Endothelial cell of umbilical vein (primary cell): ENCODE data around the gene NR2F2. TPM values are rescaled to one million over a fixed set of nuclear protein-coding genes. Genes with fewer than 3 reads are reported as not detected.

Experiments used
- BruUV-seq: library from RNA; stranded (reverse); fragments of 400-500 nt; replicated peaks from 2 replicates; lab custom pipeline; 2021; lab: Mats Ljungman, UMichigan
- CTCF ChIA-PET: fragments of 300-600, 350-600 bp; sonication (Branson Sonifier 250); formaldehyde crosslinking; loops from one replicate; lab custom pipeline; 2021; ENCODE audit warnings: antibody characterized with exemption, inconsistent platforms; lab: Charles Lee
- POLR2A ChIA-PET: fragments of 300-600, 350-600 bp; sonication (Branson Sonifier 250); formaldehyde crosslinking; loops from one replicate; lab custom pipeline; 2021; ENCODE audit warnings: antibody characterized with exemption, inconsistent platforms; lab: Charles Lee
- DNase-seq: peaks from one replicate; pipeline ENCODE4 v3.0.0-alpha.2; 2011; ENCODE audit warnings: low read depth, low spot score
- FAIRE-seq: peaks from 2 replicates; lab custom pipeline; 2011; peaks lifted over from hg19 to GRCh38; lab: Jason Lieb, UNC
- H2AFZ ChIP-seq: 2 replicates; pipeline ENCODE4 v1.6.0; 2012; ENCODE audit warnings: low read depth, low read length, control low read depth, inconsistent platforms
- H3K27ac ChIP-seq: 2 replicates; pipeline ENCODE4 v1.5.1; 2011; ENCODE audit warnings: low read depth, mild to moderate bottlenecking, control low read depth, low read length, moderate library complexity; ENCODE audit not compliant: insufficient read depth
- H3K27me3 ChIP-seq, 2 experiments: 2 replicates each; pipeline versions ENCODE4 v1.6.0 to v1.6.1; 2011; ENCODE audit warnings: low read length in 2 of 2, mixed read lengths in 1 of 2; ENCODE audit not compliant: control insufficient read depth in 2 of 2, insufficient read depth in 2 of 2
- H3K36me3 ChIP-seq, 2 experiments: 2 replicates in 1 of 2; 3 replicates in 1 of 2; pipeline ENCODE4 v1.5.1; 2011; ENCODE audit warnings: low read length in 2 of 2, mild to moderate bottlenecking in 1 of 2, moderate library complexity in 1 of 2; ENCODE audit not compliant: control insufficient read depth in 2 of 2, insufficient read depth in 2 of 2; ENCODE audit errors: extremely low read depth in 1 of 2
- H3K4me1 ChIP-seq: 3 replicates; pipeline ENCODE4 v1.5.1; 2011; ENCODE audit warnings: mild to moderate bottlenecking, low read length; ENCODE audit not compliant: control insufficient read depth, insufficient read depth; ENCODE audit errors: extremely low read depth
- H3K4me2 ChIP-seq: 2 replicates; pipeline ENCODE4 v1.6.1; 2011; ENCODE audit warnings: low read length, control low read depth, mixed read lengths; ENCODE audit not compliant: insufficient read depth
- H3K4me3 ChIP-seq, 3 experiments: fragments of 200-600 bp in 1 of 3; sonication (generic), shearing (Covaris generic) in 1 of 3; replicated peaks in 1 of 3; 2 replicates each; pipeline ENCODE4 v1.5.1; 2011 to 2016; ENCODE audit warnings: control low read depth in 3 of 3, low read length in 3 of 3, mild to moderate bottlenecking in 2 of 3, inconsistent platforms in 1 of 3, low read depth in 1 of 3, moderate library complexity in 1 of 3; ENCODE audit not compliant: insufficient read depth in 1 of 3
- H3K79me2 ChIP-seq: 2 replicates; pipeline ENCODE4 v1.6.0; 2012; ENCODE audit warnings: low read length, inconsistent platforms; ENCODE audit not compliant: control insufficient read depth, insufficient read depth
- H3K9ac ChIP-seq: replicated peaks from 2 replicates; pipeline ENCODE3; 2011; ENCODE audit warnings: low read length, control low read depth; ENCODE audit not compliant: insufficient read depth; ENCODE audit errors: extremely low read depth
- H3K9me1 ChIP-seq: replicated peaks from 3 replicates; pipeline ENCODE4 v1.6.0; 2011; ENCODE audit warnings: mild to moderate bottlenecking, low read length; ENCODE audit not compliant: control insufficient read depth, insufficient read depth; ENCODE audit errors: extremely low read depth
- H3K9me3 ChIP-seq: replicated peaks from 2 replicates; pipeline ENCODE4 v1.5.1; 2012; ENCODE audit warnings: low read length, inconsistent platforms; ENCODE audit not compliant: control insufficient read depth, insufficient read depth
- H4K20me1 ChIP-seq: replicated peaks from 2 replicates; pipeline ENCODE3; 2011; ENCODE audit warnings: mild to moderate bottlenecking, low read length; ENCODE audit not compliant: control insufficient read depth, insufficient read depth; ENCODE audit errors: extremely low read depth
- EZH2 ChIP-seq: IDR thresholded peaks from 2 replicates; pipeline ENCODE4 v1.6.1; 2012; ENCODE audit warnings: borderline replicate concordance, low read depth, mild to moderate bottlenecking, moderate library complexity, low read length, inconsistent platforms; ENCODE audit not compliant: severe bottlenecking
- FOS ChIP-seq: IDR thresholded peaks from 2 replicates; pipeline ENCODE4 v1.6.1; 2011; ENCODE audit warnings: mild to moderate bottlenecking, low read length, moderate library complexity, borderline replicate concordance; ENCODE audit not compliant: insufficient read depth
- GATA2 ChIP-seq: IDR thresholded peaks from 2 replicates; pipeline ENCODE4 v1.7.0; 2011; ENCODE audit warnings: low read depth, mild to moderate bottlenecking, moderate library complexity, mixed read lengths, low read length; ENCODE audit not compliant: insufficient read length, insufficient read depth
- JUN ChIP-seq: IDR thresholded peaks from 2 replicates; pipeline ENCODE4 v1.6.1; 2011; ENCODE audit warnings: borderline replicate concordance, low read depth; ENCODE audit not compliant: insufficient read length, insufficient read depth
- MYC ChIP-seq: IDR thresholded peaks from one replicate; pipeline ENCODE4 v1.6.1; 2011; ENCODE audit warnings: mild to moderate bottlenecking, low read depth, low read length
- POLR2A ChIP-seq: IDR thresholded peaks from 2 replicates; pipeline ENCODE4 v1.6.1; 2012; ENCODE audit warnings: low read depth, mild to moderate bottlenecking, control low read depth, low read length
- POLR2AphosphoS5 ChIP-seq: IDR thresholded peaks from 2 replicates; pipeline ENCODE4 v1.6.1; 2012; ENCODE audit warnings: low read depth, mild to moderate bottlenecking, control low read depth, low read length, moderate library complexity; ENCODE audit not compliant: insufficient read depth
- dilution Hi-C: fragments of 300-500 bp; cut with MboI; formaldehyde crosslinking; loops from one replicate; pipeline ENCODE4 v1.15.0; 2019; ENCODE audit warnings: low sequenced_read_pairs; ENCODE audit not compliant: extremely low pct_ligation_motif_present
- intact Hi-C: fragments of 100-400 bp; cut with micrococcal nuclease; formaldehyde crosslinking; loops from one replicate; pipeline ENCODE4 v1.10.0; 2022
- polyA plus RNA-seq, 4 experiments: library from polyadenylated mRNA; depleted of rRNA in 3 of 4; stranded (reverse) in 3 of 4; unstranded in 1 of 4; fragments of >200 nt; gene quantifications; 2 replicates each; pipeline versions ENCODE4 v1.2.1 to v1.2.3, GENCODE V29; 2011 to 2012; ENCODE audit warnings: missing spikeins in 1 of 4
- total RNA-seq: library from RNA; stranded (reverse); gene quantifications from 2 replicates; pipeline ENCODE4 v1.2.3, GENCODE V29; 2021
- TF ChIP-seq, protein P1 (sequence below): IDR thresholded peaks from 2 replicates; pipeline ENCODE4 v1.6.1; 2011; ENCODE audit not compliant: insufficient read depth, insufficient read length
- TF ChIP-seq, protein P2 (sequence below), 2 donors: IDR thresholded peaks; 1 replicate in 1 of 2; 2 replicates in 1 of 2; pipeline ENCODE4 v1.5.1; 2011; ENCODE audit warnings: low read length in 2 of 2, mild to moderate bottlenecking in 2 of 2, moderate library complexity in 2 of 2, control low read depth in 1 of 2, inconsistent platforms in 1 of 2, low read depth in 1 of 2; ENCODE audit not compliant: insufficient read depth in 1 of 2; ENCODE audit errors: extremely low read depth in 1 of 2

NR2F2 gene
- total and polyA plus RNA-seq, 2 donors (not counting 3 experiments of a cell fraction or from before 2014, with no cell fraction given), result 105 to 182 TPM

DNA sequence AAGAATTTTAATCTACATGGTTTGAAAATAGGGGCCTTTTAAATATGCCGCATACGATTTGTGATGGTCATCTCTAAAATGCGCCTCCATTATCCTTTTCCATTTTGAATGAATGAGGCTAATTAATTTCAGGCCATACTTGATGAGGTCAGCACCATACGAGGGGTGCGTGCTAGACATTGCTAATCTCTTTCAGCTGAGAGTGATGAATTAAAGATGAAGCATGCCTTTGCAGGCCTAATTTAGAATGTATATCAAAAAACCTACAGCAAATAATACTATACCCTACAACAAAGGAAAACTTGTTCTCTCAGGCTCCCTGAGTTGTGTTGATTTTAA lies 18.6 kb upstream of the NR2F2 start:
- H3K4me1 ChIP-seq, result peaks cover 4% of the 10 kb centered on the region
- CTCF ChIA-PET, result interaction anchor here (1.0 kb wide), 1 partner anchor 15 kb away, joined by 3 read pairs; no protein-coding TSS in a partner anchor
- TF ChIP-seq POLR2AphosphoS5, result no peak
- no peak for TF ChIP-seq POLR2A
- no peak for TF ChIP-seq EZH2
- TF ChIP-seq GATA2, result no peak
- no peak for TF ChIP-seq MYC
- TF ChIP-seq, protein P1, sequence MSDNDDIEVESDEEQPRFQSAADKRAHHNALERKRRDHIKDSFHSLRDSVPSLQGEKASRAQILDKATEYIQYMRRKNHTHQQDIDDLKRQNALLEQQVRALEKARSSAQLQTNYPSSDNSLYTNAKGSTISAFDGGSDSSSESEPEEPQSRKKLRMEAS, result no peak
- no peak for TF ChIP-seq JUN
- TF ChIP-seq FOS, result no peak
- TF ChIP-seq, protein P2, sequence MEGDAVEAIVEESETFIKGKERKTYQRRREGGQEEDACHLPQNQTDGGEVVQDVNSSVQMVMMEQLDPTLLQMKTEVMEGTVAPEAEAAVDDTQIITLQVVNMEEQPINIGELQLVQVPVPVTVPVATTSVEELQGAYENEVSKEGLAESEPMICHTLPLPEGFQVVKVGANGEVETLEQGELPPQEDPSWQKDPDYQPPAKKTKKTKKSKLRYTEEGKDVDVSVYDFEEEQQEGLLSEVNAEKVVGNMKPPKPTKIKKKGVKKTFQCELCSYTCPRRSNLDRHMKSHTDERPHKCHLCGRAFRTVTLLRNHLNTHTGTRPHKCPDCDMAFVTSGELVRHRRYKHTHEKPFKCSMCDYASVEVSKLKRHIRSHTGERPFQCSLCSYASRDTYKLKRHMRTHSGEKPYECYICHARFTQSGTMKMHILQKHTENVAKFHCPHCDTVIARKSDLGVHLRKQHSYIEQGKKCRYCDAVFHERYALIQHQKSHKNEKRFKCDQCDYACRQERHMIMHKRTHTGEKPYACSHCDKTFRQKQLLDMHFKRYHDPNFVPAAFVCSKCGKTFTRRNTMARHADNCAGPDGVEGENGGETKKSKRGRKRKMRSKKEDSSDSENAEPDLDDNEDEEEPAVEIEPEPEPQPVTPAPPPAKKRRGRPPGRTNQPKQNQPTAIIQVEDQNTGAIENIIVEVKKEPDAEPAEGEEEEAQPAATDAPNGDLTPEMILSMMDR (IDR thresholded peaks at IDR 0.05; ENCODE audit: extremely low read depth in 1 of 2, insufficient read depth in 1 of 2, low read depth in 1 of 2, low read length in 2 of 2), result no peak
- no TSS peak for BruUV-seq
- intact Hi-C loops, result no loop called here
- dilution Hi-C loops, result no loop called here
- no peaks in the 10 kb centered on the region for H3K9me1 ChIP-seq
- no peak for DNase-seq
- peaks cover 0 to 2% of the 10 kb centered on the region in 2 experiments for H3K36me3 ChIP-seq
- no peak for FAIRE-seq
- no peaks in the 10 kb centered on the region for H4K20me1 ChIP-seq
- no peak overlapping the region for H3K4me2 ChIP-seq
- no peak overlapping the region for H3K9ac ChIP-seq
- H2AFZ ChIP-seq, result no peak overlapping the region
- H3K79me2 ChIP-seq, result peaks cover 3% of the 10 kb centered on the region
- POLR2A ChIA-PET, result no interaction called here
- H3K27me3 ChIP-seq, result no peaks in the 10 kb centered on the region
- H3K4me3 ChIP-seq, result no peak overlapping the region
- no peaks in the 10 kb centered on the region for H3K9me3 ChIP-seq
- H3K27ac ChIP-seq, result no peak overlapping the region
